ENCODE measurements around the gene PTPRR. TPM values are rescaled to one million over a fixed set of nuclear protein-coding genes. Genes with fewer than 3 reads are reported as not detected.

Gene PTPRR
- total RNA-seq, 1 donor from 2014 or later = 1.4 TPM

- Mint-ChIP-seq H3K27ac (ENCODE audit: unreplicated experiment) (no peak overlapping the region), H3K4me3 (ENCODE audit: unreplicated experiment) (no peak overlapping the region), H3K9me3 (ENCODE audit: unreplicated experiment) (no peaks in the 10 kb centered on the region), H3K4me1 (ENCODE audit: low read depth, unreplicated experiment) (peaks cover 7% of the 10 kb centered on the region), H3K36me3 (ENCODE audit: low read depth, unreplicated experiment) (no peaks in the 10 kb centered on the region), H3K27me3 (ENCODE audit: low read depth, unreplicated experiment) (no peaks in the 10 kb centered on the region)
- Histone ChIP-seq H3K4me2 (ENCODE audit: low read length) (no peak overlapping the region), H3K27me3 (ENCODE audit: insufficient read depth, low read length) (no peaks in the 10 kb centered on the region), H3K79me2 (ENCODE audit: insufficient read depth, low read length) (no peaks in the 10 kb centered on the region), H2AFZ (ENCODE audit: low read depth, low read length) (no peak overlapping the region), H3K36me3 (ENCODE audit: insufficient read depth, low read length) (no peaks in the 10 kb centered on the region), H4K20me1 (ENCODE audit: insufficient read depth, low read length) (no peaks in the 10 kb centered on the region), H3K9me3 (ENCODE audit: insufficient read depth, low read depth, low read length) (no peaks in the 10 kb centered on the region), H3K4me1 (ENCODE audit: insufficient read depth, low read length) (no peaks in the 10 kb centered on the region), H3K27ac (ENCODE audit: low read depth, low read length) (no peak overlapping the region), H3K9ac (ENCODE audit: low read length) (no peak overlapping the region), H3K4me3 (ENCODE audit: insufficient read depth, low read depth, low read length) (no peak overlapping the region)
- DNase-seq (ENCODE audit: low read depth) (peak; percentile 46), FAIRE-seq (no peak)
- no peak for TF ChIP-seq EZH2 (IDR thresholded peaks at IDR 0.05; ENCODE audit: insufficient read depth, low read length)
- TF ChIP-seq CTCF (IDR thresholded peaks at IDR 0.05; ENCODE audit: insufficient read depth, low read depth, low read length) = no peak
Observed at GRCh38 chr12:70831543-70831942, 89.0 kb downstream of the PTPRR start.

GRCh38 chr12:70830221-70831061 is 90.1 kb downstream of the PTPRR start:
- H3K27me3 Mint-ChIP-seq (ENCODE audit: low read depth, unreplicated experiment) = no peaks in the 10 kb centered on the region
- Histone ChIP-seq H3K27ac (ENCODE audit: low read depth, low read length) (no peak overlapping the region), H3K4me3 (ENCODE audit: insufficient read depth, low read depth, low read length) (no peak overlapping the region), H3K27me3 (ENCODE audit: insufficient read depth, low read length) (no peaks in the 10 kb centered on the region), H3K9me3 (ENCODE audit: insufficient read depth, low read depth, low read length) (no peaks in the 10 kb centered on the region), H3K36me3 (ENCODE audit: insufficient read depth, low read length) (no peaks in the 10 kb centered on the region), H2AFZ (ENCODE audit: low read depth, low read length) (no peak overlapping the region), H3K4me1 (ENCODE audit: insufficient read depth, low read length) (no peaks in the 10 kb centered on the region), H3K79me2 (ENCODE audit: insufficient read depth, low read length) (no peaks in the 10 kb centered on the region), H3K9ac (ENCODE audit: low read length) (no peak overlapping the region), H3K4me2 (ENCODE audit: low read length) (no peak overlapping the region), H4K20me1 (ENCODE audit: insufficient read depth, low read length) (no peaks in the 10 kb centered on the region)
- DNase-seq (ENCODE audit: low read depth) (no peak), FAIRE-seq (no peak)
- no peaks in the 10 kb centered on the region for H3K9me3 Mint-ChIP-seq (ENCODE audit: unreplicated experiment)
- H3K27ac Mint-ChIP-seq (ENCODE audit: unreplicated experiment) = no peak overlapping the region
- H3K36me3 Mint-ChIP-seq (ENCODE audit: low read depth, unreplicated experiment) = no peaks in the 10 kb centered on the region
- no peak for TF ChIP-seq CTCF (IDR thresholded peaks at IDR 0.05; ENCODE audit: insufficient read depth, low read depth, low read length)
- no peak for TF ChIP-seq EZH2 (IDR thresholded peaks at IDR 0.05; ENCODE audit: insufficient read depth, low read length)
- peaks cover 7% of the 10 kb centered on the region for H3K4me1 Mint-ChIP-seq (ENCODE audit: low read depth, unreplicated experiment)
- H3K4me3 Mint-ChIP-seq (ENCODE audit: unreplicated experiment) = no peak overlapping the region

- H2AFZ ChIP-seq (ENCODE audit: low read depth, low read length) = no peak overlapping the region
- FAIRE-seq (no peak), DNase-seq (ENCODE audit: low read depth) (no peak)
- Mint-ChIP-seq H3K9me3 (ENCODE audit: unreplicated experiment) (no peaks in the 10 kb centered on the region), H3K4me1 (ENCODE audit: low read depth, unreplicated experiment) (peaks cover 7% of the 10 kb centered on the region), H3K27me3 (ENCODE audit: low read depth, unreplicated experiment) (no peaks in the 10 kb centered on the region), H3K27ac (ENCODE audit: unreplicated experiment) (no peak overlapping the region), H3K4me3 (ENCODE audit: unreplicated experiment) (no peak overlapping the region), H3K36me3 (ENCODE audit: low read depth, unreplicated experiment) (no peaks in the 10 kb centered on the region)
- no peak overlapping the region for H3K4me2 ChIP-seq (ENCODE audit: low read length)
- no peak overlapping the region for H3K4me3 ChIP-seq (ENCODE audit: insufficient read depth, low read depth, low read length)
- H4K20me1 ChIP-seq (ENCODE audit: insufficient read depth, low read length) = no peaks in the 10 kb centered on the region
- no peaks in the 10 kb centered on the region for H3K36me3 ChIP-seq (ENCODE audit: insufficient read depth, low read length)
- no peak overlapping the region for H3K27ac ChIP-seq (ENCODE audit: low read depth, low read length)
- no peaks in the 10 kb centered on the region for H3K79me2 ChIP-seq (ENCODE audit: insufficient read depth, low read length)
- TF ChIP-seq EZH2 (IDR thresholded peaks at IDR 0.05; ENCODE audit: insufficient read depth, low read length) (no peak), CTCF (IDR thresholded peaks at IDR 0.05; ENCODE audit: insufficient read depth, low read depth, low read length) (no peak)
- no peaks in the 10 kb centered on the region for H3K9me3 ChIP-seq (ENCODE audit: insufficient read depth, low read depth, low read length)
- no peaks in the 10 kb centered on the region for H3K4me1 ChIP-seq (ENCODE audit: insufficient read depth, low read length)
- no peaks in the 10 kb centered on the region for H3K27me3 ChIP-seq (ENCODE audit: insufficient read depth, low read length)
- no peak overlapping the region for H3K9ac ChIP-seq (ENCODE audit: low read length)
Observed at GRCh38 chr12:70829070-70829469, 91.5 kb downstream of the PTPRR start.
